ENCODE results near the gene OR13C8. TPM values are rescaled to one million over a fixed set of nuclear protein-coding genes. Genes with fewer than 3 reads are reported as not detected.

Gene OR13C8
- total and polyA plus RNA-seq, 7 donors = not detected

DNA sequence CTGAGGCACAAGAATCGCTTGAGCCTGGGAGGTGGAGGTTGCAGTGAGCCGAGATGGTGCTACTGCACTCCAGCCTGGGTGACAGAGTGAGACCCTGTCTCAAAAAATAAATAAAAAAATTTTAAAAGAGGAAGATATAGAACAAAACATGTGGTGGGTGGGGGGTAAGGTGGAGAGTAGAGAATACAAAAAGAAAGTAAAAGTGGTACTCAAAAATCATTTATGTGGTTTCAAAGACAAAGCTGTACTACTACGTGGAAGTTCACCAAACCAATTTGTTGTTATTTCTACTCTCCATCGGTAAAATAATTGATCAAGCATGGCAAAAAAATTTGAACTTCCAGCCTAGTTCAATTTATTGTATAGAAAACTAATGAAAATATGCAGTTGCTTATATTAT is 24.3 kb upstream of the OR13C8 start:
- DNase-seq = no peak
- intact Hi-C loops (cut with DNase I) = no loop called here
- no peak overlapping the region for H3K4me3 ChIP-seq
- H3K9me3 ChIP-seq = no peaks in the 10 kb centered on the region
- no peaks in the 10 kb centered on the region for H3K4me1 ChIP-seq
- WGBS, 2 donors = 88 to 90% methylated on average over 4 of the region's 4 CpGs
- H3K27me3 ChIP-seq = no peaks in the 10 kb centered on the region
- TF ChIP-seq CTCF (IDR thresholded peaks at IDR 0.05) (no peak), POLR2A (IDR thresholded peaks at IDR 0.05) (no peak), POLR2AphosphoS5 (IDR thresholded peaks at IDR 0.05) (no peak), EP300 (IDR thresholded peaks at IDR 0.05) (no peak)
- H3K27ac ChIP-seq = no peak overlapping the region
- H3K36me3 ChIP-seq = no peaks in the 10 kb centered on the region

DNA sequence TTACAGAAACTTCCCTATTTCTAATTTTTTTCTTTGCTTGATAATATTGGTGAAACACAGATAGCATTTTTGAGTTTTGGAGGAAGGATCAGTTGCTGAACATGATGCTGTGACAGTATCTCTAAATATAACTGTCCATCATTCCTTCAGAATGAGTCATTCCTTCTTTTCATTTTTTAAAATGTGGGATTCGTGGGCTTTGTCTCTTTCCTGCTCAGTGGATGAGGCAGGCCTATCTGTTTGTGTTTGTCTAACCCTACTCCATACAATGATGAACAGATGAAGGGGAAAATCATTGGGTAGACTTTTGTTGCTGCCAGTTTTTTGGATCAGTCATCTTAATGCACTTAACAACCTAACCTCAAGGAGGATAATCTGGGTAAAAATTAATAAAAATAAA is 15.7 kb upstream of the OR13C8 start:
- no peaks in the 10 kb centered on the region for H3K36me3 ChIP-seq
- intact Hi-C loops (cut with DNase I) = no loop called here
- DNase-seq = no peak
- no peaks in the 10 kb centered on the region for H3K9me3 ChIP-seq
- no peaks in the 10 kb centered on the region for H3K4me1 ChIP-seq
- H3K27me3 ChIP-seq = no peaks in the 10 kb centered on the region
- TF ChIP-seq EP300 (IDR thresholded peaks at IDR 0.05) = no peak
- no peak for TF ChIP-seq POLR2AphosphoS5 (IDR thresholded peaks at IDR 0.05)
- no peak for TF ChIP-seq POLR2A (IDR thresholded peaks at IDR 0.05)
- TF ChIP-seq CTCF (IDR thresholded peaks at IDR 0.05) = no peak
- no peak overlapping the region for H3K27ac ChIP-seq
- whole genome bisulfite sequencing, 2 donors = 17 to 30% methylated on average over 1 of the region's 1 CpG
- H3K4me3 ChIP-seq = no peak overlapping the region

DNA sequence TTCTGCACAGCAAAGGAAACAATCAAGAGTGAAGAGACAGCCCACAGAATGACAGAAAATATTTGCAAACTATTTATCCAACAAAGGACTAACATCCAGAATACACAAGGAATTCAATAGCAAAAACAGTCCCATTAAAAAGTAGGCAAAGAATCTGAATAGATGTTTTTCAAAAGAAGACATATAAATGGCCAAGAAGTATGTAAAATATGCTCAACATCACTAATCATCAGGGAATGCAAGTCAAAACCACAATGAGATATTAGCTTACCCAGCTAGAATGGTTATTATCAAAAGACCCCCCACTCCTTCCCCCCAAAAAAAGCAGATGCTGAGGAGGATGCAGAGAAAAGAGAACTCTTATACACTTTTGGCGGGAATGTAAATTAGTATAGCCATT is 13.4 kb upstream of the OR13C8 start:
- no peaks in the 10 kb centered on the region for H3K36me3 ChIP-seq
- no peak overlapping the region for H3K27ac ChIP-seq
- intact Hi-C loops (cut with DNase I) = no loop called here
- H3K27me3 ChIP-seq = no peaks in the 10 kb centered on the region
- 86 to 89% methylated on average over 1 of the region's 1 CpG for WGBS, 2 donors
- TF ChIP-seq CTCF (IDR thresholded peaks at IDR 0.05) = no peak
- no peak for TF ChIP-seq POLR2A (IDR thresholded peaks at IDR 0.05)
- no peak for TF ChIP-seq EP300 (IDR thresholded peaks at IDR 0.05)
- no peak for TF ChIP-seq POLR2AphosphoS5 (IDR thresholded peaks at IDR 0.05)
- H3K4me1 ChIP-seq = no peaks in the 10 kb centered on the region
- no peak overlapping the region for H3K4me3 ChIP-seq
- DNase-seq = no peak
- H3K9me3 ChIP-seq = no peaks in the 10 kb centered on the region

GRCh38 chr9:104556830-104557634 is 11.9 kb upstream of the OR13C8 start:
- Histone ChIP-seq H3K4me3 (no peak overlapping the region), H3K27ac (no peak overlapping the region), H3K27me3 (no peaks in the 10 kb centered on the region), H3K9me3 (no peaks in the 10 kb centered on the region), H3K36me3 (no peaks in the 10 kb centered on the region), H3K4me1 (no peaks in the 10 kb centered on the region)
- intact Hi-C loops (cut with DNase I) = no loop called here
- no peak for DNase-seq
- WGBS, 2 donors = 85 to 87% methylated on average over 8 of the region's 8 CpGs
- TF ChIP-seq POLR2A (IDR thresholded peaks at IDR 0.05) (no peak), POLR2AphosphoS5 (IDR thresholded peaks at IDR 0.05) (no peak), EP300 (IDR thresholded peaks at IDR 0.05) (no peak), CTCF (IDR thresholded peaks at IDR 0.05) (no peak)

GRCh38 chr9:104564358-104564757 is 4.6 kb upstream of the OR13C8 start:
- H3K4me1 ChIP-seq = no peaks in the 10 kb centered on the region
- no peak overlapping the region for H3K4me3 ChIP-seq
- H3K36me3 ChIP-seq = no peaks in the 10 kb centered on the region
- 58 to 66% methylated on average over 1 of the region's 1 CpG for WGBS, 2 donors
- no peak for DNase-seq
- intact Hi-C loops (cut with DNase I) = no loop called here
- no peaks in the 10 kb centered on the region for H3K27me3 ChIP-seq
- H3K27ac ChIP-seq = no peak overlapping the region
- no peaks in the 10 kb centered on the region for H3K9me3 ChIP-seq
- TF ChIP-seq POLR2A (IDR thresholded peaks at IDR 0.05) = no peak

Data from sigmoid colon (tissue), 7 donors.